Measurements from ENCODE around the gene NFKB1.

Gene NFKB1

GRCh38 chr4:102525504-102525903 is 24.3 kb downstream of the NFKB1 start:
- TF ChIP-seq, protein P1, sequence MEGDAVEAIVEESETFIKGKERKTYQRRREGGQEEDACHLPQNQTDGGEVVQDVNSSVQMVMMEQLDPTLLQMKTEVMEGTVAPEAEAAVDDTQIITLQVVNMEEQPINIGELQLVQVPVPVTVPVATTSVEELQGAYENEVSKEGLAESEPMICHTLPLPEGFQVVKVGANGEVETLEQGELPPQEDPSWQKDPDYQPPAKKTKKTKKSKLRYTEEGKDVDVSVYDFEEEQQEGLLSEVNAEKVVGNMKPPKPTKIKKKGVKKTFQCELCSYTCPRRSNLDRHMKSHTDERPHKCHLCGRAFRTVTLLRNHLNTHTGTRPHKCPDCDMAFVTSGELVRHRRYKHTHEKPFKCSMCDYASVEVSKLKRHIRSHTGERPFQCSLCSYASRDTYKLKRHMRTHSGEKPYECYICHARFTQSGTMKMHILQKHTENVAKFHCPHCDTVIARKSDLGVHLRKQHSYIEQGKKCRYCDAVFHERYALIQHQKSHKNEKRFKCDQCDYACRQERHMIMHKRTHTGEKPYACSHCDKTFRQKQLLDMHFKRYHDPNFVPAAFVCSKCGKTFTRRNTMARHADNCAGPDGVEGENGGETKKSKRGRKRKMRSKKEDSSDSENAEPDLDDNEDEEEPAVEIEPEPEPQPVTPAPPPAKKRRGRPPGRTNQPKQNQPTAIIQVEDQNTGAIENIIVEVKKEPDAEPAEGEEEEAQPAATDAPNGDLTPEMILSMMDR (IDR thresholded peaks at IDR 0.05; ENCODE audit: borderline replicate concordance, control extremely low read depth, extremely low read depth, insufficient read depth, missing control alignments), result no peak
- in situ Hi-C loops (cut with MboI; ENCODE audit: low sequenced_read_pairs, unreplicated experiment), result no loop called here
- no peak for DNase-seq (ENCODE audit: low spot score)

DNA sequence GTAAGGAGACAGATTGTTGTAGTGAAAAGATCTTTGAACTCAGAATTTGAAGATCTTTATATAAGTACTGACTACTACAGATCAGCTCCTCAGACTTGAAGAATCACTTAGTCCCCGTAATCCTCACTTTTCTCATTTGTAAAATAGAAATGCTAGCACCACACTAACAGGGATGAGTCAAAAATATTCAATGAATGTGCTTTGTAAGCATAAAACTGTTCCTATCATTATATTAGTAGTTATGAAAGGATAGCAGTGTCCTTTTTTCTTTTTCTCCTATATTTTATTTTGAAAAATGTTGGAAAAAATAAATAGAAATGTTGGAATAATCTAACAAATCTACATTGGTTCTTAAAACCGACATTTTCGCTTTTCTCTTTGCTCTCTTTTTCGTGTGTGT is 25.4 kb downstream of the NFKB1 start:
- in situ Hi-C loops (cut with MboI; ENCODE audit: low sequenced_read_pairs, unreplicated experiment), result no loop called here
- DNase-seq (ENCODE audit: low spot score), result no peak
- TF ChIP-seq, protein P1 (IDR thresholded peaks at IDR 0.05; ENCODE audit: borderline replicate concordance, control extremely low read depth, extremely low read depth, insufficient read depth, missing control alignments), result no peak

DNA sequence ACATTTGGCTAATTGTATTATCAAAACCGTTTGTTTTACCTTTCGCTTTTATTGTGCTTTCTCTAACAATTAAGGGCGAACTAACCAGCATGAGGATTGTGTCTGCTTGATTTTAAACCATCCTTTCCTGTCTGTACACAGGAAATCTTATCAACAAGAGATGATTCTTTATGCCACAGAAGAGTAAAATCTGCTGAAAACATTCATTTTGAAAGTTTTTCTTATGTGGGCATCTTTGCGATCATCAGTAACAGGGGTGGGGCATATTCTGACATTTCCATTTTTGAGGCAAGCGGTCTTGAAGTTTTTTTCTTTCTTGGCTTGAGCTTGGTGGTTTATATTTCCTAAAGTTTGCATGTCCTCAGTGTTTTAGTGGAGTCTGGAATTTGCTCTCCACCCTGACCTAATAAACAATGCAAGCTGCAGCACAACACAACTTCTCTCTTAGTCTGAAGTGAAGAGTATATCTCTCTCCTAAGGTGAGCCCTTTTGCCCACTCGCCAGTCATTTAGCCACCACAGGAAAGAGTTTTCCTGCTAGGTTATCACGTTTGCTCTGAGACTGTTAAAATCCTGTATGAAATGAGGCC is 26.6 kb downstream of the NFKB1 start:
- no peak for DNase-seq (ENCODE audit: low spot score)
- in situ Hi-C loops (cut with MboI; ENCODE audit: low sequenced_read_pairs, unreplicated experiment), result no loop called here
- TF ChIP-seq, protein P1 (IDR thresholded peaks at IDR 0.05; ENCODE audit: borderline replicate concordance, control extremely low read depth, extremely low read depth, insufficient read depth, missing control alignments), result no peak

DNA sequence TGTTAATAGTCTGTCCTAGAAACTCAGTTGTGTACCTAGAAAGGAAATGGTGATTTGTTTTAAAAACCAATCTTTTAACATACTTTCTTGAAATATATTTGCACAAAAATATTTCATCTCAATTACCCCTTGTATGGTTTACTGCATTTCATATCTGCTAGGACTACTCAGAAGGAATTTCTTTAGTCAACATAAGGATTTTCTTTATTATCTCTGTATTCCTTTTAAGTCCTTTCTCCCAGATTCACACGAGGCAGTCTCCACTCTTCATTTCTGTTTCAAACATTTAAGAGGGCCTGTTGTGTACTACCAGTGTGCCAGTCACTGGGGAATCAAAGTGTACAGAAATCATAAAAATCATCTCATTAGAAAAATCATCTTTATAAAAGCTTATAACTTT is 28.8 kb downstream of the NFKB1 start:
- TF ChIP-seq, protein P1 (IDR thresholded peaks at IDR 0.05; ENCODE audit: borderline replicate concordance, control extremely low read depth, extremely low read depth, insufficient read depth, missing control alignments), result no peak
- in situ Hi-C loops (cut with MboI; ENCODE audit: low sequenced_read_pairs, unreplicated experiment), result no loop called here
- no peak for DNase-seq (ENCODE audit: low spot score)

- DNase-seq (ENCODE audit: low spot score), result no peak
- in situ Hi-C loops (cut with MboI; ENCODE audit: low sequenced_read_pairs, unreplicated experiment), result no loop called here
- TF ChIP-seq, protein P1 (IDR thresholded peaks at IDR 0.05; ENCODE audit: borderline replicate concordance, control extremely low read depth, extremely low read depth, insufficient read depth, missing control alignments), result no peak
These were observed 29.8 kb downstream of the NFKB1 start for GRCh38 chr4:102530986-102531385.

DNA sequence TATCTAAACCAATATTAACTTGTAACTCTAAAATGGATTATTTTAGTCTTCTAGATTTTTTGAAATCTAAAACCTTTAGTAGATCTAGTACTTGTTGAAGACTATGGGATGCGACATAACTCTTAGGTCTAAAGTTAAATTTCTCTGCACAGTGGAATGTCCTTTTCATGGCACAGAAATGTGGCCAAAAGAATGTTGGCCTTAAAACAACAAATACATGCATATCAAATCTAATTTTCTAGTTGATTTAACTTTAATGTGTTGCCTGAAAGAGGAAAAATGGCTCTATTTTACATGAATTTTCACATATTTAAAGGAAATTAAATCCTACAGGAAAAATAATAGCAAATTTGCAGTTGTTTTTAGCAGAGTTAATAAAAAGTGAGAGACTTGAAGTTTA is 30.3 kb downstream of the NFKB1 start:
- in situ Hi-C loops (cut with MboI; ENCODE audit: low sequenced_read_pairs, unreplicated experiment), result no loop called here
- TF ChIP-seq, protein P1 (IDR thresholded peaks at IDR 0.05; ENCODE audit: borderline replicate concordance, control extremely low read depth, extremely low read depth, insufficient read depth, missing control alignments), result no peak
- no peak for DNase-seq (ENCODE audit: low spot score)

Measured in GM13976 (cell line).